ENCODE data around the gene GRPEL1. TPM values are rescaled to one million over a fixed set of nuclear protein-coding genes. Genes with fewer than 3 reads are reported as not detected.

Gene GRPEL1
- polyA plus RNA-seq, 1 of the 3 experiments (the other 2 are of a cell fraction), result 29.8 TPM

- Histone ChIP-seq H3K27ac (ENCODE audit: low read depth in 2 of 2, low read length in 1 of 2) (no peak overlapping the region), H3K79me2 (ENCODE audit: insufficient read depth) (no peaks in the 10 kb centered on the region; the same call in 1 of the 2 replicates), H2AFZ (ENCODE audit: low read depth) (no peak overlapping the region), H3K36me3 (replicated peaks in 1 of 2; ENCODE audit: control insufficient read depth in 1 of 2, insufficient read depth in 2 of 2, low read length in 1 of 2) (peaks cover 9 to 20% of the 10 kb centered on the region in 2 experiments), H3K4me3 (ENCODE audit: low read depth in 2 of 2, low read length in 1 of 2) (no peak overlapping the region), H3K9me3 (no peaks in the 10 kb centered on the region), H3K9me2 (no peaks in the 10 kb centered on the region), H4K20me1 (ENCODE audit: insufficient read depth) (no peaks in the 10 kb centered on the region), H3K9ac (no peak overlapping the region), H3K4me2 (no peak overlapping the region), H3K27me3 (ENCODE audit: insufficient read depth) (no peaks in the 10 kb centered on the region), H3K4me1 (ENCODE audit: control insufficient read depth in 1 of 2, insufficient read depth in 2 of 2, low read depth in 1 of 2, low read length in 1 of 2) (no peaks in the 10 kb centered on the region), H3F3A (replicated peaks; ENCODE audit: insufficient read depth) (peaks cover 6% of the 10 kb centered on the region)
- ChIA-PET CTCF (no interaction called here), POLR2A (no interaction called here)
- DNase-seq, result no peak
- WGBS (ENCODE audit: low lambda C conversion rate), result 84% methylated on average over 5 of the region's 5 CpGs
- no peak for TF ChIP-seq YY1 (IDR thresholded peaks at IDR 0.05; ENCODE audit: low read depth)
- TF ChIP-seq RCOR1 (IDR thresholded peaks at IDR 0.05; ENCODE audit: low read length), result no peak
- TF ChIP-seq TEAD4 (IDR thresholded peaks at IDR 0.05; ENCODE audit: borderline replicate concordance, insufficient read depth), result no peak
- no peak for TF ChIP-seq NRF1 (IDR thresholded peaks at IDR 0.05; ENCODE audit: low read depth, low read length)
- no peak for TF ChIP-seq MEF2A (IDR thresholded peaks at IDR 0.05; ENCODE audit: borderline replicate concordance, low read depth)
- no peak for TF ChIP-seq REST (IDR thresholded peaks at IDR 0.05; ENCODE audit: low read depth, low read length)
- TF ChIP-seq SMC3 (IDR thresholded peaks at IDR 0.05; ENCODE audit: low read depth, low read length), result no peak
- TF ChIP-seq FOXM1 (IDR thresholded peaks at IDR 0.05; ENCODE audit: low read depth), result no peak
- TF ChIP-seq ELF1 (IDR thresholded peaks at IDR 0.05), result no peak
These were observed 40.0 kb downstream of the GRPEL1 start for GRCh38 chr4:7027913-7028312.

- no peak overlapping the region for H3K27ac ChIP-seq (ENCODE audit: low read depth in 2 of 2, low read length in 1 of 2)
- H3K9ac ChIP-seq, result no peak overlapping the region
- ChIA-PET CTCF (no interaction called here), POLR2A (no interaction called here)
- no peaks in the 10 kb centered on the region; the same call in 1 of the 2 replicates for H3K79me2 ChIP-seq (ENCODE audit: insufficient read depth)
- no peak overlapping the region for H3K4me2 ChIP-seq
- 96% methylated on average over 7 of the region's 7 CpGs for WGBS (ENCODE audit: low lambda C conversion rate)
- no peaks in the 10 kb centered on the region for H3F3A ChIP-seq (replicated peaks; ENCODE audit: insufficient read depth)
- no peak for TF ChIP-seq RXRA (IDR thresholded peaks at IDR 0.05; ENCODE audit: borderline replicate concordance, low read depth)
- no peak for TF ChIP-seq FOXM1 (IDR thresholded peaks at IDR 0.05; ENCODE audit: low read depth)
- no peak for TF ChIP-seq USF1 (IDR thresholded peaks at IDR 0.05; ENCODE audit: borderline replicate concordance, low read depth)
- TF ChIP-seq MXI1 (IDR thresholded peaks at IDR 0.05; ENCODE audit: low read depth, low read length), result no peak
- no peak for TF ChIP-seq RCOR1 (IDR thresholded peaks at IDR 0.05; ENCODE audit: low read length)
- no peak for TF ChIP-seq TEAD4 (IDR thresholded peaks at IDR 0.05; ENCODE audit: borderline replicate concordance, insufficient read depth)
- no peak for TF ChIP-seq CHD2 (IDR thresholded peaks at IDR 0.05; ENCODE audit: low read length, partially characterized antibody)
- TF ChIP-seq YY1 (IDR thresholded peaks at IDR 0.05; ENCODE audit: low read depth), result no peak
- TF ChIP-seq SIN3A (IDR thresholded peaks at IDR 0.05; ENCODE audit: borderline replicate concordance, low read depth, low read length), result no peak
- TF ChIP-seq TAF1 (IDR thresholded peaks at IDR 0.05; ENCODE audit: borderline replicate concordance, low read depth, low read length), result no peak
- TF ChIP-seq GABPA (IDR thresholded peaks at IDR 0.05; ENCODE audit: low read depth), result no peak
- no peak for TF ChIP-seq GATA2 (CRISPR knock-in tag; IDR thresholded peaks at IDR 0.05)
- no peak for TF ChIP-seq TCF12 (IDR thresholded peaks at IDR 0.05)
- H4K20me1 ChIP-seq (ENCODE audit: insufficient read depth), result no peaks in the 10 kb centered on the region
- H2AFZ ChIP-seq (ENCODE audit: low read depth), result no peak overlapping the region
- no peaks in the 10 kb centered on the region for H3K9me3 ChIP-seq
- H3K36me3 ChIP-seq (replicated peaks in 1 of 2; ENCODE audit: control insufficient read depth in 1 of 2, insufficient read depth in 2 of 2, low read length in 1 of 2), result peaks cover 9 to 20% of the 10 kb centered on the region in 2 experiments
- no peaks in the 10 kb centered on the region; a peak in 1 of 4 replicates for H3K4me1 ChIP-seq (ENCODE audit: control insufficient read depth in 1 of 2, insufficient read depth in 2 of 2, low read depth in 1 of 2, low read length in 1 of 2)
- no peaks in the 10 kb centered on the region for H3K9me2 ChIP-seq
- H3K27me3 ChIP-seq (ENCODE audit: insufficient read depth), result no peaks in the 10 kb centered on the region
- DNase-seq, result no peak
- H3K4me3 ChIP-seq (ENCODE audit: low read depth in 2 of 2, low read length in 1 of 2), result no peak overlapping the region
These were observed 40.6 kb downstream of the GRPEL1 start for GRCh38 chr4:7027284-7027683.

All from SK-N-SH (cell line).